Stimulated activated CD4-positive, alpha-beta T cell treated with anti-CD3 and anti-CD28 coated beads, Interleukin-1b, Interleukin-23, amount 100 ng/mL, for 4 hours (primary cell): ENCODE data around the gene MAGEH1.

ENCODE experiments used
- DNase-seq, 2 donors: peaks; one replicate each; pipeline ENCODE4 v3.0.0-alpha.2; 2020; ENCODE audit warnings: low read depth in 2 of 2

Gene MAGEH1

GRCh38 chrX:55490974-55491373 is 39.0 kb downstream of the MAGEH1 start:
- no peak for DNase-seq
